Measurements from ENCODE around the gene ZNF385C. TPM values are rescaled to one million over a fixed set of nuclear protein-coding genes. Genes with fewer than 3 reads are reported as not detected.

ZNF385C gene
- total RNA-seq, 2 donors from 2014 or later, result 0.34 to 0.40 TPM

DNA sequence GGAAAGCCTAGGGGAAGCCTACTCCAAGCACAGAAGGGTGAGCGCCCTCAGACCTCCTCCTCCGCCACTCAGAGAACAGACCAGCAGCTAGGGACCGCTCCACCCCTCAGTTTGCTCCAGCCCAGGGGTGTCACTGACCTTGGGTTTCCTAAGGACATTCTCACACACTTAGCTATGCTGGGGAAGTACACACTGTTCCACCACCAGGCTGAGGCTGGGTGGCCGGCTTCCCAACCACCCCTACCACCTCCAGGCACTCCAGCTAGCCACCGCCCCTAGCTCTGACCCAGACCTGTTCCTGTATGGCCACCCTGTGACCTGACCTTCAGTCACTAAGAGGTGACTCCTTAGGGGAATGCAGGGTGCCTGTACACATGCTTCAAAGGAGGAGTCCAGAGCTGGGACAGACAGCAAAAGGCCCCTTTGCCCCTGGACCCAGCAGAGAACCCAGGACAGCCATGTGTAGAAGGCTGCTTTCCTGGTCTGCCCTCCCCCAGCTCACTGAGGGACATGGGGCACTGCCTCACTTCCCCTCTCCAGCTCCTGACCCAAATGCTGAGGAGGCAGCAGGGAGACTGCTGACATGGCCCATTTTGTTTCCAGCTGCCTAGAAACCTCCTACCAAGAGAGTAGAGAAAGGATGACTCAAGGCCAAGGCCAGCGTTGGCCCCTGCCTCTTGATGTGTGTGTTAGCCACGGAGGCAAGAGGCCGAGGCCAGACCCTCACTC lies 31.0 kb upstream of the ZNF385C start:
- no peak for DNase-seq
- ATAC-seq, result no peak
- intact Hi-C loops (cut with DNase I, micrococcal nuclease), result loop anchor here in 1 of 2 donors (10.0 kb wide), 1 partner anchor 56 kb away; the partner anchor contains the start of genes HCRT and KCNH4

DNA sequence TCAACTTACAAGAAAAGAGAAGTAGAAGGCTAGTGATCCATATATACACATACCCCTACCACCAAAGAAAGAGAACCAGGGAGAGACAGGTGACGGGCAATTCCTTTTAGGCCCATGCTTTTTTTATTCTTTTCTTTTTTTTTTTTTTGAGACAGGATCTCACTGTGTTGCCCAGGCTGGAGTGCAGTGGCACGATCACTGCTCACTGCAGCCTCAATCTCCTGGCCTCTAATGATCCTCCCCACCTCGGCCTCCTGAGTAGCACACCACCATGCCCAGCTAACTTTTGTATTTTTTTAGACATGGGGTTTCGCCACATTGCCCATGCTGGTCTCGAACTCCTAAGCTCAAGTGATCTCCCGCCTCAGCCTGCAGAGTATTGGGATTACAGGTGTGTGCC lies 29.1 kb upstream of the ZNF385C start:
- DNase-seq (no peak), ATAC-seq (no peak)
- intact Hi-C loops (cut with DNase I, micrococcal nuclease), result loop anchor here in 1 of 2 donors (10.0 kb wide), 1 partner anchor 57 kb away; the partner anchor contains the start of genes HCRT and KCNH4

DNA sequence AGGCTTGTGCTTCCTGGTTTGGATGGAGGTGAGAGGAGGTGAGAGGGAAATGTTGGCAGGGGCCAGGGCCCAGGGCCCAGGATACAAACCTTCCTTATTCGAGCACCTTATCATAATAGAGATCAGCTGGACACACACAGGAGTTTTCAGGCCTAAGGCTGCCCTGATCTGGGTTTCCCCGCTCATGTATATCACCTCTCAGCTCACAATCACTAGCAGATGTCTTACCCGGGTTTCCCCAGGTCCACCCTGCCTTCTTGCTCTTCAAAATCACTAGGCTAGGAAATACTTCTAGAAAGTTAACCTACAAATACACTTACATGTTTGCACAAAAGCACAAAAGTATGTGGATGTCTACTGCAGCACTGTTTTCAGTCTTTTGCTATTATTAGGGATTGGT lies 28.6 kb upstream of the ZNF385C start:
- intact Hi-C loops (cut with DNase I, micrococcal nuclease), result loop anchor here in 1 of 2 donors (10.0 kb wide), 1 partner anchor 58 kb away; the partner anchor contains the start of genes HCRT and KCNH4
- ATAC-seq (no peak), DNase-seq (no peak)

DNA sequence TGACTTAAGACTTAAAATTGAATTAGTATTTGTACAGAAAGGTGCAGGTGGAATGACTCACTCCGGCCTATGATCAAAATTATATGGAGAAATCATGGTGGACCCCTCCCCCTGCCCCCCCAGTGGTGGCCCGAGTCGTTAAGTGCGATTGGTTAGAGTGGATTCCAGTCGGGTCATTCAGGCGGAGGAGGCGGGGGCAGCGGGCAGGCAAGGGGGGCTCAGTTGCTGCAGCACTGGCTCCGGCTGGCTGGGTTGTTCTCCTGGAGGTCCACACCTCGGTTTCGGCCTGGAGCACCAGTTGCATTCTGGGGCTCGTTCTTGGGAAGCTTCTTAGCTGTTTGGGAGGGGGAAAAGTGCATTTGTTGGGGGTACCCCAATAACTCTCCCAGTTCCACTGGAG lies 27.3 kb upstream of the ZNF385C start:
- intact Hi-C loops (cut with DNase I, micrococcal nuclease), result loop anchor here in 1 of 2 donors (10.0 kb wide), 1 partner anchor 59 kb away; the partner anchor contains the start of genes HCRT and KCNH4
- ATAC-seq, result no peak

DNA sequence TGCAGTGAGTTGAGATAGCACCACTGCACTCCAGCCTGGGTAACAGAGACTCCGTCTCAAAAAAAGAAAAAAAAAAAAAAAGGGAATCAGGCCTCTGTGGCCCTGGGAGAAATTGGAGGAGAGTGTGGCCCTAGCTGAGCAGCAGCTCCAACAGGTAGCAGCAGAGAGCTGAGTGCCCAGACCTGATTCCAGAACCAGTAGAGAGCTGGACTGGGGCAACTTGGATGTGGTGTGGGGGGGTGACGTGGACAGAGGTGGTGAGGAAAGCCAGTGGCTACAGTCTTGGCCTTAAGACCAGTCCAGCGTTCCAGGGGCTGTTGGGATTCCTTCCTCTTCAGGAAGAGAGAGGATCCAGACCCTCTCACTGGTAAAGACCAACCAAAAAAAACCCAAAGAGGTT lies 26.0 kb upstream of the ZNF385C start:
- ATAC-seq (no peak), DNase-seq (no peak)
- intact Hi-C loops (cut with DNase I, micrococcal nuclease), result loop anchor here in 1 of 2 donors (10.0 kb wide), 1 partner anchor 61 kb away; the partner anchor contains the start of genes HCRT and KCNH4

More for the DNA sequence above, 27.3 kb upstream of the ZNF385C start:
- no peak for DNase-seq

DNA sequence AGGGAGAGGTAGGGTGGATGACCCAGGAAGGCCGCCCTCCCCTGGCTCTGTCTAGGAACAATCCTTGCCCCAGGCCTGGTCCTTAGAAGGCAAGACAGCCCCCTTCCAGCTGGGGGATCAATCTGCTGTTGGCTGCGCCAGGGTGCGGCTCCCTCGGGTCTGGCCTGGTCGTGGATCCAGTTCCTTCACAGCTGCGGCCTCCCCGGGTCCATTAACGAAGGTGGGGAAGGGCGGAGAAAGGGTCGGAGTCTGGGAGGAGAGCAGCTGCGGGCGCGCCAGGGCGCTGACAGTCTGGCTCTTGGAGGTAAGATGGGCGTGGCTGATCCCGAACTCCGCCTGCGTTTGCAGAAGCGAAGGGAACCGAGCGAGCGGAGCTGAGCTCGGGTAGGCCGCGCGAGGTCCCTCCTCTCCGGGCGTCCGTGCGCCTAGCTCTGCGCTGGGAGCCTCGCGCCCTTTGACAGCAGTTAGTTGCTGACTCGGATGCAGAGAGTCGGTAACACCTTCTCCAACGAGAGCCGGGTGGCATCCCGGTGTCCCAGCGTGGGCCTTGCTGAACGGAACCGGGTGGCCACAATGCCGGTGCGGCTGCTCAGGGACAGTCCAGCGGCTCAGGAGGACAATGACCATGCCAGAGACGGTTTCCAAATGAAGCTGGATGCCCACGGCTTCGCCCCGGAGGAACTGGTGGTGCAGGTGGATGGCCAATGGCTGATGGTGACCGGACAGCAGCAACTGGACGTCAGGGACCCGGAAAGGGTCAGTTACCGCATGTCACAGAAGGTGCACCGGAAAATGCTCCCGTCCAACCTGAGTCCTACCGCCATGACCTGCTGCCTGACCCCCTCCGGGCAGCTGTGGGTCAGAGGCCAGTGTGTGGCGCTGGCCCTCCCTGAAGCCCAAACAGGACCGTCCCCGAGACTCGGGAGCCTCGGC lies 24.4 kb upstream of the ZNF385C start, which contains the start of gene HSPB9:
Gene HSPB9, plus strand, starts transcription at position 434 of the 933 bp plus-strand sequence. Its CDS starts 47 bp downstream, at position 481.
- ATAC-seq (peak; percentile 84), DNase-seq (peak; percentile 87 to 89)
- intact Hi-C loops (cut with DNase I, micrococcal nuclease), result loop anchor here in 1 of 2 donors (10.0 kb wide), 1 partner anchor 62 kb away; the partner anchor contains the start of genes HCRT and KCNH4

DNA sequence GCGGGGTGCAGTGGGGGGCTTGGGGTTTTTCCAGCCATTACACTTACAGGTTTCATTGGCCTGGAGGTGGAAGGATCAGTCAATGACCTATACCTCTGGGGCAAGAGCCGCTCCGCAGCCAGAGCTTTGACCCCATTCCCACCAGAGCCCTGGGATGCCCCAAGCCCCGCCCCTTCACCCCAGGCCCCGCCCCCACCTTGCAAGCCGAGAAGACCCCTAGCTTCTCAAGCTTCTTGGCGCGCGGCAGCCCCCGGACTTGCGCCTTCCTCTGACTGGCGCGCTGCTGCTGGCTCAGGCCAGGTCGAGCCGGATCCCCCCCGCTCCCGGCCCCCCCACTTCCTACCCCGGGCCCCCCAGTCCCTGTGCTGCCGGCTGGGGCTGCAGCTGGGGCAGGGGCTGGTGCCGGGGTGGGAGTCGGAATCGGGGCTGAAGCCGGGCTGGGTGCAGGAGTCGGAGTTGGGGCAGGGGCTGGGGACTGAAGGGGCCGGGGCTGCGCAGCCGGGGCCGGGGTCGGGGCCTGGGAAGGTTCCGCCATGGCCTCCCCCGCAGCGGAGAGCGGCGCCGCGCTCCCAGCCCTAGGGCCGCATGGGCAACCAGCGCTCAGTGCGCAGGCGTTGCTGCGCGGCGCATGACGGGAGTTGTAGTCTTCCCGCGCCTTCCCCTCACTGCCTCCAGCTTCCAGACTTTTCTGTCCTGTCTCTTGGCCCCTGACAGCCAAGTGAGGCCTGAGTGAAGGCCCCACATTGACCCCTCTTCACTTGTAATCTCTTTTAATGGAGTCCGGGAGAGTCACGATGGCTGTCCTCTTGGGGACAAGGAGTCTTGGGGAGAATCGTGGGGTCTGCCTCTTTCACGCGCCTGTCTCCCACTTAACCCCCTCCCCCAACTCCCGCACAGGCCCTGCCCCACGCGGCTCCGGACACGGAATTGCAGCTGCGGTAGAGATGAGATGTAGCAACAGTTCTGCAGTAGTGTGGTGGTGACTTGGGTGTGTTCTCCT lies 22.8 kb upstream of the ZNF385C start, which contains the start of gene KAT2A:
Gene KAT2A, minus strand, starts transcription at position 598 of the 1,000 bp plus-strand sequence. Its CDS starts 63 bp downstream, at position 535.
- ATAC-seq (peak; percentile 78), DNase-seq (peak; percentile 77 to 88)
- intact Hi-C loops (cut with DNase I, micrococcal nuclease), result loop anchor here in 1 of 2 donors (10.0 kb wide), 1 partner anchor 64 kb away; the partner anchor contains the start of genes HCRT and KCNH4

DNA sequence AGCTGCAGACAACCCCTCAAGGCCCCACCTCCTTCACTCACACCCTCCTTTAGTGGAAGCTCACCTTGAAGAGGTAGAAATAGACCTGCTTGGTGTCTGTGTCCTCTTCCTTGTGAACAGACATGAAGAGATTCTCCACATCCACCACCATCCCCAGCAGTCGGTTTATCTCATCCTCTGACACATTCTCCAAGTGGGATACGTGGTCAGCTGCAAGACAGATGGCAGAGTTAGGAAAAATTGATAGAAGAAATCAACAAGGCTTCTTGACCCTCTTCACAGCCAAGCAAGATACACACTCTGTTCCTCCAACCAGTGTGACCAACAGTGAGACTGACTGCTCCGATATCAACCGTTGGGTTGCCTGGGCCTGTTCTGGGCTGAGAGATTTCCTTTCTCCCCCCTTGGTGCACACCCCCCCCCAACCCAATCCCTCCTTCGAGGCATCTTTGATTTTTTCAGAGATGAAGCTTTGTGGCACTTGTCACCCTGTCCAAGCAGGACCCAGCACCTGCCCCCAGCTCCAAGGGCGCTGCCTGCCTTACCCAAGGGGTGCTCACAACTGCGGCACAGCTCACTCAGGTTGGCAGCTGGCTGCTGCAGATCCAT lies 22.0 kb upstream of the ZNF385C start:
- no peak for DNase-seq
- intact Hi-C loops (cut with DNase I, micrococcal nuclease), result loop anchor here in 1 of 2 donors (10.0 kb wide), 1 partner anchor 65 kb away; the partner anchor contains the start of genes HCRT and KCNH4
- no peak for ATAC-seq

DNA sequence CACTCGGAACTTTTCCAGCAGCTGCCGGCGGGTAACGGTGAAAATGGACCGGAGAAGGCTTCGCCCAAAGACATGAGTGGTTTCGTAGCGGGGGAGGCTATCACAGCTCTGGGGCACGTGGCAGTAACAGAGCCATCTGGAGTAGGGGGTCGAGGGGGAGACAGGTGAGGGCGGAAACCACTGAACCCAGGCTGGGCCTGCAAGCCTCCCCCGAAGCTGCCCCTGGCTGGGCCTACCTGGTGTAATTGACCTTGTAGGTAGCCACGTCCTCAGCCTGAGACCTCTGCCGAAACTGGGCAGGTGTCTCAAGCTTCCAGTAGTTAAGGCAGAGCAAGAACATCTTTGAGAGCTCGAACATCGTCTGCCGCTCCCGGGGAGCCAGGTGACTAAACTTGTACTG lies 21.0 kb upstream of the ZNF385C start:
- intact Hi-C loops (cut with DNase I, micrococcal nuclease), result loop anchor here (5.0 to 10.0 kb wide), 3 partner anchors 64 to 154 kb away; partner anchors contain the start of genes C17orf113 (in 1 of the 2) and CNP (in 1 of the 2)
- ATAC-seq, result no peak
- DNase-seq, result no peak

DNA sequence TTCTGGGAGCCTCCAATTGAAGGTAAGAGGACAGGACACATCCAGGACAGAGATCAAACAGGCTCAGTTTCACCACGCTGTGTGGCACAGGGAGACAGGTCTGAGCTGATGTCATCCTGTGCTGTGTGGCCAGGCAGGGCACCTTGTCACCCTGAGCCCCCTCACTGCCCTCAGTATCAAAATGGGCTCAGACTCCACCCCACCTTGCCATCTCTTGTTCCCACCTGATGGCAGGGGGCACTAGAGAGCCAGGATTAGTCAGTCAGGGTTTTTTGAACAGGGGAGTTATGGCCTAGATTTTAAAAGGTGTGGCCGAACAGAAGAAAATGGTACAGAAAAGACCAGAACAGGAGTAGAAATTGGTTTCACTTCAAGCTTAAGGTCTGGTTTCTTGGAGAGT lies 20.3 kb upstream of the ZNF385C start:
- intact Hi-C loops (cut with DNase I, micrococcal nuclease), result loop anchor here (5.0 to 10.0 kb wide), 3 partner anchors 64 to 154 kb away; partner anchors contain the start of genes C17orf113 (in 1 of the 2) and CNP (in 1 of the 2)
- DNase-seq (peak in 1 of 2 donors; percentile 53), ATAC-seq (no peak)

DNA sequence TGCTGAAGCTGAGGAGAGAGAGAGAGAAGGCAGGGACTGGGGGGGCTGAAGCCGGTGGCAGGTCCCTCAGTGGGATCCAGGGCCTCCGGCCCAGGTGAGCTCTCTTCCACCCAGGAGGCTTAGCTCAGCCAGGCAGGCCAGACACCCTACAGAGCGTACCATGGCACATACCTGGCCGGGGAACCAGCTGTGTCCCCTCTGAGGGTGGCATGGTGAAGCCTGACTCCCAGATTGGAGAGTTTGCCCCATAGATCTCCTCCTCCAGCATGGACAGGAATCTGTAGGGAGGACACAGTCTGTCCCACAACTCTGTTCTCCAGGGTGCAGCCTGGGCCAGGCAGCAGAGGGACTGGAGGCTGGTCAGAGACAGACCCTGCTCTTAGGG lies 19.8 kb upstream of the ZNF385C start:
- ATAC-seq (no peak), DNase-seq (no peak)
- intact Hi-C loops (cut with DNase I, micrococcal nuclease), result loop anchor here (5.0 to 10.0 kb wide), 3 partner anchors 63 to 153 kb away; partner anchors contain the start of genes C17orf113 (in 1 of the 2) and CNP (in 1 of the 2)

DNA sequence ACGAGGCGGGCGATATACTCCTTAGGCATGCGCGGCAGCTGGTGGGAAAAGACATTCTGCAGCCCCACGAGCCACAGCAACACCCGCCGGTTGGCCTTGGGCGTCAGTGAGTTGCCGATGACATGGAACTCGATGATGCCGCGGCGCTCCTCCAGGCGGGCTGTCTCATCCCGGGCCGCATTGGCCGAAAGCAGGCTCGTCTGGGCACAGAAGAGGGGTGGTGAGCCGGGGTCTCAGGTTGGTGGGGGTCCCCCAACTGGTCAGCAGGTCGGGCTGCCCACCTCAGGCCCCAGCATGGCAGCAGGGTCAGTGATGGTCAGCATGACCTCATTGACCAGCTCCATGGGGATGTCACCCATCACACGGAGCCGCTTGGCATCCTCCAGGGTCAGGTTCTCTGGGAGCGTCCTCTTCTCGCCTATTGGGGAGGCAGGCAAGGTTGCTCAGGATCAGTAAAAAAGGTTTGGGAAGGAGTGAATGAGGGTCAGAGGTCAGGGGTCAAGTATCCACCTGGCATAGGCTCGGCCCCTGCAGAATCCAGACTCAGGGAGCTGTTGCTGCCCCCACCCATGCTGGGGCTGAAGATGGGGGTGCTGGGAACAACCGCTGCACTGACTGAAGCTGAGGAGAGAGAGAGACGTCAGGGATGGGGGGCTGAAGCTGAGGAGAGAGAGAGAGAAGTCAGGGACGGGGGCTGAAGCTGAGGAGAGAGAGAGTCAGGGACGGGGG lies 19.3 kb upstream of the ZNF385C start:
- ATAC-seq (no peak), DNase-seq (no peak)
- intact Hi-C loops (cut with DNase I, micrococcal nuclease), result loop anchor here (5.0 to 10.0 kb wide), 3 partner anchors 63 to 153 kb away; partner anchors contain the start of genes C17orf113 (in 1 of the 2) and CNP (in 1 of the 2)

DNA sequence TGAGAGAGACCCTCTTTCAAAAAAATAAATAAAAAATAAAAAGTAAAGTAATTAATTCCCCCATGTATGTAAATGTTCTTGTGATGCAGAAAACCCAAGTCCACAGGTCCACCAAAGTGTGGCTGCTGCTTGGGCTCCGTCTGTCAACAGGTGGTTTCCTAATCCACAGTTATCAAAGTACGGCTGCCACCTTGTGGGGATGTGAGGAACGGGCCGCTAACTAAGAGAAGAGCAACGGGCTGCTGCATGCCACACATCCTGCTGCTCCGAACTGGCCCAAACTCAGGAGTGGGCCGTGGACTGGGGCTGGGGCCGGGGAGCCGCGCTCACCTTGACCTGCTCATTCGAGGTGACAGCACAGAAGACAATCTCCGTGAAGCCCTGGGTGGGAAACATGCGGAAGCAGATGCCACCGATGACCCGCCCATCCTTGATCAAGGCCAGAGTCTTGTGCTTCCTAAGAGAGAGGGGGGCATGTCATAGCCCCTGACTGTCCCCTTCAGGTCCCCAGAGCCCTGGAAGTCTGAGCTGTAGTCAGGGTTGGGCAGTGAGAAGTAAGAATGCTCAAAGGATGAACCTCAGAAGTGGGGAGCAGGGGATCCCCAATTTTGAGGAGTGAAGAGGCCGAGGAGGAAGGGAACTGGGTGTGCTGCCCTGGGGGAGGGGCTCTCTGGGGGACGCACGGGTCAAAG lies 18.6 kb upstream of the ZNF385C start:
- intact Hi-C loops (cut with DNase I, micrococcal nuclease), result loop anchor here (5.0 to 10.0 kb wide), 3 partner anchors 62 to 152 kb away; partner anchors contain the start of genes C17orf113 (in 1 of the 2) and CNP (in 1 of the 2)
- ATAC-seq (peak; percentile 43), DNase-seq (peak; percentile 77 to 91)

DNA sequence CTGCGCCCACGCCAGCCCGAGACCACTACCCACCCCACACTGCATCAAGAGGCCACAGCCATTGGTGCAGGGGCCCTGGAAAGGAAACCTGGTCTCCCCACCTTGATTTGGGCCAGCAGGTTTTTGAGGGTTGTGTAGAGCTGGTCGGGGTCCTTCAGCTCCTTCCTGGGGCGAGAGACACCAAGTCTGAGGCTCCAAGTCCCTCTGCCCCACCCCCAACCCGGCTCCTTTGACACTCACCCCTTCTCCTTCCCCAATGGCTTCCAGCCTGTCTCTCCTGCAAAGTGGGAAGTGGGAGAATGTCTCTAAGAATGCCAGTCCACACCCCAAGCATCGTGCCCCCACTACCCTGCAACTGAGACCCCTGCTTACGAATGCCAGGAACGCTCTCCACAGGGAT lies 15.8 kb upstream of the ZNF385C start:
- DNase-seq (no peak), ATAC-seq (no peak)
- intact Hi-C loops (cut with DNase I, micrococcal nuclease), result loop anchor here in 1 of 2 donors (10.0 kb wide), 2 partner anchors 59 to 149 kb away; partner anchors contain the start of genes C17orf113 and CNP

Measured in left colon (tissue), 2 donors.